ENCODE measurements around the gene CAMSAP1.

Gene CAMSAP1

GRCh38 chr9:135880438-135880837, 26.9 kb downstream of the CAMSAP1 start:
- no peak for DNase-seq (ENCODE audit: low read depth)

GRCh38 chr9:135879619-135880018, 27.7 kb downstream of the CAMSAP1 start:
- no peak for DNase-seq (ENCODE audit: low read depth)

GRCh38 chr9:135879237-135879601, 28.1 kb downstream of the CAMSAP1 start:
- DNase-seq (ENCODE audit: low read depth): no peak

GRCh38 chr9:135878528-135879236, 28.7 kb downstream of the CAMSAP1 start:
- no peak for DNase-seq (ENCODE audit: low read depth)

GRCh38 chr9:135877791-135878527, 29.4 kb downstream of the CAMSAP1 start:
- DNase-seq (ENCODE audit: low read depth): no peak

- DNase-seq (ENCODE audit: low read depth): no peak
Observed at GRCh38 chr9:135876936-135877335, 30.4 kb downstream of the CAMSAP1 start.

GRCh38 chr9:135874859-135875258, 32.5 kb downstream of the CAMSAP1 start:
- DNase-seq (ENCODE audit: low read depth): no peak

- no peak for DNase-seq (ENCODE audit: low read depth)
Observed at GRCh38 chr9:135869909-135870308, 37.4 kb downstream of the CAMSAP1 start.

- DNase-seq (ENCODE audit: low read depth): no peak
Observed at GRCh38 chr9:135865531-135865930, 41.8 kb downstream of the CAMSAP1 start.

GRCh38 chr9:135864447-135865049, 42.8 kb downstream of the CAMSAP1 start:
- DNase-seq (ENCODE audit: low read depth): peak; percentile 58

GRCh38 chr9:135862809-135863208, 44.5 kb downstream of the CAMSAP1 start:
- no peak for DNase-seq (ENCODE audit: low read depth)

GRCh38 chr9:135858491-135859185, 48.7 kb downstream of the CAMSAP1 start:
- no peak for DNase-seq (ENCODE audit: low read depth)

GRCh38 chr9:135857843-135858242, 49.5 kb downstream of the CAMSAP1 start:
- no peak for DNase-seq (ENCODE audit: low read depth)

GRCh38 chr9:135857371-135857786, 50.0 kb downstream of the CAMSAP1 start:
- no peak for DNase-seq (ENCODE audit: low read depth)

- no peak for DNase-seq (ENCODE audit: low read depth)
Observed at GRCh38 chr9:135851748-135852147, 55.6 kb downstream of the CAMSAP1 start.

GRCh38 chr9:135850737-135851136, 56.6 kb downstream of the CAMSAP1 start:
- no peak for DNase-seq (ENCODE audit: low read depth)

- no peak for DNase-seq (ENCODE audit: low read depth)
Observed at GRCh38 chr9:135849181-135849580, 58.2 kb downstream of the CAMSAP1 start.

- DNase-seq (ENCODE audit: low read depth): no peak
Observed at GRCh38 chr9:135848341-135849047, 58.9 kb downstream of the CAMSAP1 start.

GRCh38 chr9:135847833-135848232, 59.5 kb downstream of the CAMSAP1 start:
- DNase-seq (ENCODE audit: low read depth): no peak

- DNase-seq (ENCODE audit: low read depth): no peak
Observed at GRCh38 chr9:135840539-135840938, 66.8 kb downstream of the CAMSAP1 start.

GRCh38 chr9:135840107-135840506, 67.2 kb downstream of the CAMSAP1 start:
- DNase-seq (ENCODE audit: low read depth): no peak

GRCh38 chr9:135839516-135839915, 67.8 kb downstream of the CAMSAP1 start:
- no peak for DNase-seq (ENCODE audit: low read depth)

Measured in stimulated activated CD8-positive, alpha-beta memory T cell treated with anti-CD3 and anti-CD28 coated beads, Interleukin-15, amount 100 ng/mL, for 24 hours (primary cell).